DMS153 treated with DMSO at 0.1 percent for 48 hours (cell line): ENCODE data around the gene PABPN1L.
A peak's percentile ranks its signal among the peaks of the same experiment; 100 is the strongest.
"Not testable (repeated sequence)": the region's sequence is repeated elsewhere in the genome, so short reads cannot be mapped to it uniquely, and the experiment has no call there.

ENCODE experiments used
- DNase-seq: peaks from one replicate; lab custom pipeline; 2025; ENCODE audit not compliant: unreplicated experiment; lab: John Stamatoyannopoulos, UW

Gene PABPN1L

GRCh38 chr16:88901718-88902337 lies 35.4 kb upstream of the PABPN1L start:
- DNase-seq: no peak

- no peak for DNase-seq
Observed at GRCh38 chr16:88900662-88901052, 34.2 kb upstream of the PABPN1L start.

- DNase-seq: no peak
Observed at GRCh38 chr16:88899901-88900661, 33.6 kb upstream of the PABPN1L start.

- no peak for DNase-seq
Observed at GRCh38 chr16:88897696-88898425, 31.4 kb upstream of the PABPN1L start.

- no peak for DNase-seq
Observed at GRCh38 chr16:88896238-88897070, 30.0 kb upstream of the PABPN1L start.

GRCh38 chr16:88895335-88895734 lies 28.9 kb upstream of the PABPN1L start:
- no peak for DNase-seq

GRCh38 chr16:88894681-88895300 lies 28.3 kb upstream of the PABPN1L start:
- no peak for DNase-seq

GRCh38 chr16:88894266-88894665 lies 27.8 kb upstream of the PABPN1L start:
- DNase-seq: not testable (repeated sequence)

GRCh38 chr16:88893127-88893968 lies 26.9 kb upstream of the PABPN1L start:
- DNase-seq: no peak

GRCh38 chr16:88892065-88892464 lies 25.6 kb upstream of the PABPN1L start:
- DNase-seq: no peak

- DNase-seq: no peak
Observed at GRCh38 chr16:88891083-88891482, 24.6 kb upstream of the PABPN1L start.

GRCh38 chr16:88889702-88890352 lies 23.4 kb upstream of the PABPN1L start:
- DNase-seq: not testable (repeated sequence)

- peak; percentile 19 for DNase-seq
Observed at GRCh38 chr16:88888461-88889387, 22.3 kb upstream of the PABPN1L start.

GRCh38 chr16:88888057-88888456 lies 21.6 kb upstream of the PABPN1L start:
- DNase-seq: no peak

- DNase-seq: no peak
Observed at GRCh38 chr16:88886845-88887521, 20.5 kb upstream of the PABPN1L start.

GRCh38 chr16:88886420-88886844 lies 20.0 kb upstream of the PABPN1L start:
- DNase-seq: no peak

- DNase-seq: no peak
Observed at GRCh38 chr16:88885693-88886280, 19.3 kb upstream of the PABPN1L start.
